ENCODE measurements around the gene MAPRE3.

Gene MAPRE3

GRCh38 chr2:26994983-26995382 is 24.5 kb downstream of the MAPRE3 start:
- DNase-seq: no peak
- Histone ChIP-seq H3K14ac (ENCODE audit: low read length in 2 of 2) (no peak overlapping the region), H3K4ac (ENCODE audit: low read depth in 1 of 2, low read length in 2 of 2) (no peak overlapping the region), H3K4me3 (ENCODE audit: insufficient read depth in 1 of 2, low read depth in 1 of 2, low read length in 2 of 2) (no peak overlapping the region), H2AK5ac (ENCODE audit: low read length, severe bottlenecking) (no peak overlapping the region), H3K79me1 (replicated peaks; ENCODE audit: low read length, poor library complexity, severe bottlenecking) (no peaks in the 10 kb centered on the region), H3K27ac (ENCODE audit: low read length, poor library complexity, severe bottlenecking) (no peak overlapping the region), H3K4me1 (ENCODE audit: control insufficient read depth, insufficient read depth, low read depth, low read length) (no peaks in the 10 kb centered on the region), H2BK12ac (ENCODE audit: low read length in 2 of 2) (no peak overlapping the region), H2BK15ac (ENCODE audit: low read depth, poor library complexity, severe bottlenecking) (no peak overlapping the region), H4K91ac (ENCODE audit: low read length) (no peak overlapping the region), H2BK120ac (ENCODE audit: low read depth, low read length) (no peak overlapping the region), H3K18ac (ENCODE audit: low read depth in 1 of 2, low read length in 2 of 2) (no peak overlapping the region), H2BK5ac (ENCODE audit: low read depth, low read length, poor library complexity, severe bottlenecking) (no peak overlapping the region), H3K36me3 (ENCODE audit: control insufficient read depth in 1 of 2, insufficient read depth in 2 of 2, low read depth in 1 of 2, low read length in 2 of 2) (no peaks in the 10 kb centered on the region), H3K23ac (ENCODE audit: low read length in 2 of 2) (no peak overlapping the region), H3K4me2 (ENCODE audit: low read length, poor library complexity, severe bottlenecking) (no peak overlapping the region), H2AFZ (ENCODE audit: low read depth, low read length) (no peak overlapping the region), H3K9ac (ENCODE audit: low read length) (no peak overlapping the region), H4K8ac (ENCODE audit: low read length) (no peak overlapping the region), H3K9me3 (ENCODE audit: control insufficient read depth, low read length) (no peaks in the 10 kb centered on the region), H3K27me3 (ENCODE audit: control insufficient read depth in 1 of 2, insufficient read depth in 1 of 2, low read length in 2 of 2) (peaks cover 0 to 23% of the 10 kb centered on the region in 2 experiments)
- no CpG with 5 or more reads among the region's 1 CpG for WGBS

- Histone ChIP-seq H3K4me2 (ENCODE audit: low read length, poor library complexity, severe bottlenecking) (no peak overlapping the region), H4K8ac (ENCODE audit: low read length) (no peak overlapping the region), H3K4ac (ENCODE audit: low read depth in 1 of 2, low read length in 2 of 2) (no peak overlapping the region), H3K27ac (ENCODE audit: low read length, poor library complexity, severe bottlenecking) (no peak overlapping the region), H3K9ac (ENCODE audit: low read length) (no peak overlapping the region), H2AFZ (ENCODE audit: low read depth, low read length) (no peak overlapping the region), H2BK5ac (ENCODE audit: low read depth, low read length, poor library complexity, severe bottlenecking) (no peak overlapping the region), H2BK15ac (ENCODE audit: low read depth, poor library complexity, severe bottlenecking) (no peak overlapping the region), H3K4me3 (ENCODE audit: insufficient read depth in 1 of 2, low read depth in 1 of 2, low read length in 2 of 2) (no peak overlapping the region), H3K14ac (ENCODE audit: low read length in 2 of 2) (no peak overlapping the region), H3K23ac (ENCODE audit: low read length in 2 of 2) (no peak overlapping the region), H3K4me1 (ENCODE audit: control insufficient read depth, insufficient read depth, low read depth, low read length) (no peaks in the 10 kb centered on the region), H2BK120ac (ENCODE audit: low read depth, low read length) (no peak overlapping the region), H3K27me3 (ENCODE audit: control insufficient read depth in 1 of 2, insufficient read depth in 1 of 2, low read length in 2 of 2) (peaks cover 0 to 18% of the 10 kb centered on the region in 2 experiments), H3K18ac (ENCODE audit: low read depth in 1 of 2, low read length in 2 of 2) (no peak overlapping the region), H4K91ac (ENCODE audit: low read length) (no peak overlapping the region), H3K9me3 (ENCODE audit: control insufficient read depth, low read length) (no peaks in the 10 kb centered on the region), H2AK5ac (ENCODE audit: low read length, severe bottlenecking) (no peak overlapping the region), H2BK12ac (ENCODE audit: low read length in 2 of 2) (no peak overlapping the region), H3K79me1 (replicated peaks; ENCODE audit: low read length, poor library complexity, severe bottlenecking) (no peaks in the 10 kb centered on the region), H3K36me3 (ENCODE audit: control insufficient read depth in 1 of 2, insufficient read depth in 2 of 2, low read depth in 1 of 2, low read length in 2 of 2) (no peaks in the 10 kb centered on the region)
- DNase-seq: no peak
- 76% methylated on average over 10 of the region's 10 CpGs for WGBS
Observed at GRCh38 chr2:26997394-26997793, 27.0 kb downstream of the MAPRE3 start.

GRCh38 chr2:26998323-26998722 is 27.9 kb downstream of the MAPRE3 start:
- H2AK5ac ChIP-seq (ENCODE audit: low read length, severe bottlenecking): no peak overlapping the region
- H2BK12ac ChIP-seq (ENCODE audit: low read length in 2 of 2): no peak overlapping the region
- no CpG with 5 or more reads among the region's 1 CpG for WGBS
- H3K23ac ChIP-seq (ENCODE audit: low read length in 2 of 2): no peak overlapping the region
- H3K36me3 ChIP-seq (ENCODE audit: control insufficient read depth in 1 of 2, insufficient read depth in 2 of 2, low read depth in 1 of 2, low read length in 2 of 2): no peaks in the 10 kb centered on the region
- peaks cover 0 to 27% of the 10 kb centered on the region in 2 experiments for H3K27me3 ChIP-seq (ENCODE audit: control insufficient read depth in 1 of 2, insufficient read depth in 1 of 2, low read length in 2 of 2)
- H3K79me1 ChIP-seq (replicated peaks; ENCODE audit: low read length, poor library complexity, severe bottlenecking): no peaks in the 10 kb centered on the region
- H3K4me2 ChIP-seq (ENCODE audit: low read length, poor library complexity, severe bottlenecking): no peak overlapping the region
- H4K91ac ChIP-seq (ENCODE audit: low read length): no peak overlapping the region
- no peak overlapping the region for H3K4me3 ChIP-seq (ENCODE audit: insufficient read depth in 1 of 2, low read depth in 1 of 2, low read length in 2 of 2)
- H3K27ac ChIP-seq (ENCODE audit: low read length, poor library complexity, severe bottlenecking): no peak overlapping the region
- H3K4me1 ChIP-seq (ENCODE audit: control insufficient read depth, insufficient read depth, low read depth, low read length): no peaks in the 10 kb centered on the region
- no peak overlapping the region for H2BK15ac ChIP-seq (ENCODE audit: low read depth, poor library complexity, severe bottlenecking)
- H3K18ac ChIP-seq (ENCODE audit: low read depth in 1 of 2, low read length in 2 of 2): no peak overlapping the region
- no peak overlapping the region for H4K8ac ChIP-seq (ENCODE audit: low read length)
- H3K9me3 ChIP-seq (ENCODE audit: control insufficient read depth, low read length): no peaks in the 10 kb centered on the region
- no peak overlapping the region for H2AFZ ChIP-seq (ENCODE audit: low read depth, low read length)
- DNase-seq: no peak
- no peak overlapping the region for H2BK120ac ChIP-seq (ENCODE audit: low read depth, low read length)
- H3K9ac ChIP-seq (ENCODE audit: low read length): no peak overlapping the region
- no peak overlapping the region for H3K14ac ChIP-seq (ENCODE audit: low read length in 2 of 2)
- H2BK5ac ChIP-seq (ENCODE audit: low read depth, low read length, poor library complexity, severe bottlenecking): no peak overlapping the region
- no peak overlapping the region for H3K4ac ChIP-seq (ENCODE audit: low read depth in 1 of 2, low read length in 2 of 2)

GRCh38 chr2:27000228-27000627 is 29.8 kb downstream of the MAPRE3 start:
- H3K79me1 ChIP-seq (replicated peaks; ENCODE audit: low read length, poor library complexity, severe bottlenecking): no peaks in the 10 kb centered on the region

More at GRCh38 chr2:27000228-27000627, 29.8 kb downstream of the MAPRE3 start:
- Histone ChIP-seq H3K9me3 (ENCODE audit: control insufficient read depth, low read length) (no peaks in the 10 kb centered on the region), H4K91ac (ENCODE audit: low read length) (no peak overlapping the region), H3K27me3 (ENCODE audit: control insufficient read depth in 1 of 2, insufficient read depth in 1 of 2, low read length in 2 of 2) (peaks cover 0 to 31% of the 10 kb centered on the region in 2 experiments), H3K36me3 (ENCODE audit: control insufficient read depth in 1 of 2, insufficient read depth in 2 of 2, low read depth in 1 of 2, low read length in 2 of 2) (no peaks in the 10 kb centered on the region), H2BK15ac (ENCODE audit: low read depth, poor library complexity, severe bottlenecking) (no peak overlapping the region), H2AK5ac (ENCODE audit: low read length, severe bottlenecking) (no peak overlapping the region), H2AFZ (ENCODE audit: low read depth, low read length) (no peak overlapping the region), H3K27ac (ENCODE audit: low read length, poor library complexity, severe bottlenecking) (no peak overlapping the region), H3K23ac (ENCODE audit: low read length in 2 of 2) (no peak overlapping the region), H3K4me1 (ENCODE audit: control insufficient read depth, insufficient read depth, low read depth, low read length) (peaks cover 1% of the 10 kb centered on the region), H3K18ac (ENCODE audit: low read depth in 1 of 2, low read length in 2 of 2) (no peak overlapping the region), H2BK12ac (ENCODE audit: low read length in 2 of 2) (no peak overlapping the region), H3K4me3 (ENCODE audit: insufficient read depth in 1 of 2, low read depth in 1 of 2, low read length in 2 of 2) (no peak overlapping the region), H4K8ac (ENCODE audit: low read length) (no peak overlapping the region), H3K4me2 (ENCODE audit: low read length, poor library complexity, severe bottlenecking) (no peak overlapping the region), H2BK5ac (ENCODE audit: low read depth, low read length, poor library complexity, severe bottlenecking) (no peak overlapping the region), H3K9ac (ENCODE audit: low read length) (no peak overlapping the region), H3K14ac (ENCODE audit: low read length in 2 of 2) (no peak overlapping the region), H3K4ac (ENCODE audit: low read depth in 1 of 2, low read length in 2 of 2) (no peak overlapping the region), H2BK120ac (ENCODE audit: low read depth, low read length) (no peak overlapping the region)
- WGBS: 93% methylated on average over 4 of the region's 4 CpGs
- no peak for DNase-seq

Measured in mesenchymal stem cell (in vitro differentiated cells and primary cell).